PFSK-1 (cell line): ENCODE data around the gene ORMDL3.

Experiments used
- REST ChIP-seq, 2 experiments: IDR thresholded peaks; 2 replicates each; pipeline versions ENCODE4 v1.6.1 to v1.8.0; 2011 to 2012; ENCODE audit warnings: low read depth in 2 of 2, low read length in 2 of 2, control low read depth in 1 of 2, inconsistent platforms in 1 of 2, mild to moderate bottlenecking in 1 of 2, moderate library complexity in 1 of 2; ENCODE audit not compliant: insufficient read depth in 1 of 2
- SIN3A ChIP-seq: IDR thresholded peaks from 2 replicates; pipeline ENCODE4 v1.6.1; 2012; ENCODE audit warnings: mild to moderate bottlenecking, low read length, moderate library complexity, borderline replicate concordance; ENCODE audit not compliant: insufficient read depth
- TAF1 ChIP-seq: IDR thresholded peaks from 2 replicates; pipeline ENCODE4 v1.6.1; 2012; ENCODE audit warnings: low read length, control low read depth, borderline replicate concordance; ENCODE audit not compliant: insufficient read depth

- no peak for TF ChIP-seq SIN3A
- no peak for TF ChIP-seq TAF1
- no peak for TF ChIP-seq REST (IDR thresholded peaks at IDR 0.05; ENCODE audit: insufficient read depth in 1 of 2, low read depth in 2 of 2, low read length in 2 of 2)
These were observed 11.8 kb downstream of the ORMDL3 start for GRCh38 chr17:39915559-39915958.
